NCI-H128 (cell line): ENCODE data around the gene MAPKAP1.
"Not testable (repeated sequence)": the region's sequence is repeated elsewhere in the genome, so short reads cannot be mapped to it uniquely, and the experiment has no call there.

ENCODE experiments used
- DNase-seq: peaks from one replicate; lab custom pipeline; 2025; ENCODE audit not compliant: unreplicated experiment; lab: John Stamatoyannopoulos, UW

The MAPKAP1 gene

GRCh38 chr9:125611121-125611765 lies 95.8 kb downstream of the MAPKAP1 start:
- DNase-seq, result no peak

- no peak for DNase-seq
These were observed 97.3 kb downstream of the MAPKAP1 start for GRCh38 chr9:125609744-125610143.

GRCh38 chr9:125608489-125609224 lies 98.4 kb downstream of the MAPKAP1 start:
- DNase-seq, result no peak

GRCh38 chr9:125604196-125604595 lies 102.8 kb downstream of the MAPKAP1 start:
- DNase-seq, result no peak

GRCh38 chr9:125603478-125604021 lies 103.5 kb downstream of the MAPKAP1 start:
- no peak for DNase-seq

GRCh38 chr9:125601961-125602360 lies 105.0 kb downstream of the MAPKAP1 start:
- no peak for DNase-seq

- no peak for DNase-seq
These were observed 106.8 kb downstream of the MAPKAP1 start for GRCh38 chr9:125600194-125600593.

- DNase-seq, result no peak
These were observed 112.8 kb downstream of the MAPKAP1 start for GRCh38 chr9:125594223-125594610.

GRCh38 chr9:125593581-125594222 lies 113.3 kb downstream of the MAPKAP1 start:
- DNase-seq, result no peak

- no peak for DNase-seq
These were observed 115.1 kb downstream of the MAPKAP1 start for GRCh38 chr9:125591888-125592287.

GRCh38 chr9:125591245-125591644 lies 115.8 kb downstream of the MAPKAP1 start:
- no peak for DNase-seq

- DNase-seq, result no peak
These were observed 117.7 kb downstream of the MAPKAP1 start for GRCh38 chr9:125589287-125589686.

GRCh38 chr9:125587819-125588460 lies 119.1 kb downstream of the MAPKAP1 start:
- no peak for DNase-seq

- DNase-seq, result no peak
These were observed 120.9 kb downstream of the MAPKAP1 start for GRCh38 chr9:125586172-125586511.

GRCh38 chr9:125585503-125586171 lies 121.4 kb downstream of the MAPKAP1 start:
- no peak for DNase-seq

- DNase-seq, result no peak
These were observed 126.2 kb downstream of the MAPKAP1 start for GRCh38 chr9:125580701-125581286.

GRCh38 chr9:125579030-125579932 lies 127.7 kb downstream of the MAPKAP1 start:
- no peak for DNase-seq

- DNase-seq, result no peak
These were observed 132.7 kb downstream of the MAPKAP1 start for GRCh38 chr9:125574126-125574877.

GRCh38 chr9:125572461-125572860 lies 134.5 kb downstream of the MAPKAP1 start:
- not testable (repeated sequence) for DNase-seq
